Measurements from ENCODE around the gene CREBRF. TPM values are rescaled to one million over a fixed set of nuclear protein-coding genes. Genes with fewer than 3 reads are reported as not detected.
A peak's percentile ranks its signal among the peaks of the same experiment; 100 is the strongest.
"Not testable (repeated sequence)": the region's sequence is repeated elsewhere in the genome, so short reads cannot be mapped to it uniquely, and the experiment has no call there.

The CREBRF gene
- total and polyA plus RNA-seq, 7 donors: 0.92 to 17.1 (median 13.1) TPM

GRCh38 chr5:173015598-173016455 is 40.3 kb upstream of the CREBRF start:
- ATAC-seq: no peak
- peaks cover 42% of the 10 kb centered on the region for H3K4me1 ChIP-seq
- no peak overlapping the region for H3K4me3 ChIP-seq

GRCh38 chr5:173016598-173017046 is 39.5 kb upstream of the CREBRF start:
- H3K4me3 ChIP-seq: no peak overlapping the region
- TF ChIP-seq CTCF (IDR thresholded peaks at IDR 0.05): no peak
- H3K27me3 ChIP-seq (ENCODE audit: insufficient read depth in 3 of 3, low read length in 2 of 3): no peaks in the 10 kb centered on the region
- peaks cover 34% of the 10 kb centered on the region for H3K4me1 ChIP-seq
- H3K27ac ChIP-seq: peak overlapping the region; percentile 54
- ATAC-seq (peak; percentile 62 to 71 (median 66)), DNase-seq (no peak)
- H3K9me3 ChIP-seq: no peaks in the 10 kb centered on the region
- intact Hi-C loops (cut with DNase I): no loop called here
- 22 to 43% (median 30%) methylated on average over 4 of the region's 4 CpGs for WGBS, 3 donors
- peaks cover 0 to 17% of the 10 kb centered on the region in 2 donors for H3K36me3 ChIP-seq (ENCODE audit: insufficient read depth in 1 of 2, low read depth in 1 of 2)

More at GRCh38 chr5:173015598-173016455, 40.3 kb upstream of the CREBRF start:
- Histone ChIP-seq H3K36me3 (ENCODE audit: insufficient read depth in 1 of 2, low read depth in 1 of 2) (peaks cover 0 to 9% of the 10 kb centered on the region in 2 donors), H3K27ac (peak overlapping the region; percentile 54), H3K9me3 (no peaks in the 10 kb centered on the region), H3K27me3 (ENCODE audit: insufficient read depth in 3 of 3, low read length in 2 of 3) (no peaks in the 10 kb centered on the region)
- no peak for DNase-seq
- no peak for TF ChIP-seq CTCF (IDR thresholded peaks at IDR 0.05)
- 90 to 96% (median 94%) methylated on average over 13 of the region's 13 CpGs for WGBS, 3 donors
- intact Hi-C loops (cut with DNase I): no loop called here

GRCh38 chr5:173017087-173017486 is 39.1 kb upstream of the CREBRF start:
- 90 to 96% (median 94%) methylated on average over 15 of the region's 15 CpGs for WGBS, 3 donors
- peaks cover 30% of the 10 kb centered on the region for H3K4me1 ChIP-seq
- intact Hi-C loops (cut with DNase I); ATAC-seq; DNase-seq; H3K27me3 ChIP-seq (ENCODE audit: insufficient read depth in 3 of 3, low read length in 2 of 3); H3K4me3 ChIP-seq; H3K9me3 ChIP-seq: not testable (repeated sequence)
- peaks cover 0 to 21% of the 10 kb centered on the region in 2 donors for H3K36me3 ChIP-seq (ENCODE audit: insufficient read depth in 1 of 2, low read depth in 1 of 2)
- peak overlapping the region; percentile 54 for H3K27ac ChIP-seq

- intact Hi-C loops (cut with DNase I): no loop called here
- no peak overlapping the region for H3K4me3 ChIP-seq
- no peak overlapping the region for H3K27ac ChIP-seq
These were observed 37.8 kb upstream of the CREBRF start for GRCh38 chr5:173018358-173018757.

More at GRCh38 chr5:173018358-173018757, 37.8 kb upstream of the CREBRF start:
- ATAC-seq (no peak), DNase-seq (no peak)
- H3K36me3 ChIP-seq (ENCODE audit: insufficient read depth in 1 of 2, low read depth in 1 of 2): peaks cover 0 to 30% of the 10 kb centered on the region in 2 donors
- no peak for TF ChIP-seq CTCF (IDR thresholded peaks at IDR 0.05)
- H3K27me3 ChIP-seq (ENCODE audit: insufficient read depth in 3 of 3, low read length in 2 of 3): no peaks in the 10 kb centered on the region
- 93 to 97% (median 93%) methylated on average over 4 of the region's 4 CpGs for WGBS, 3 donors
- H3K9me3 ChIP-seq: no peaks in the 10 kb centered on the region
- H3K4me1 ChIP-seq: peaks cover 29% of the 10 kb centered on the region
